Renal cortical epithelial cell (primary cell): ENCODE data around the gene GPR137B. TPM values are rescaled to one million over a fixed set of nuclear protein-coding genes. Genes with fewer than 3 reads are reported as not detected.
A peak's percentile ranks its signal among the peaks of the same experiment; 100 is the strongest.

Experiments
- DNase-seq: peaks from one replicate; pipeline ENCODE4 v3.0.0-alpha.2; 2011; ENCODE audit warnings: low read depth
- total RNA-seq: library from RNA; depleted of rRNA; stranded (reverse); fragments of >200 nt; gene quantifications from 2 replicates; pipeline ENCODE4 v1.2.3, GENCODE V29; 2014

The GPR137B gene
- total RNA-seq, result 10.2 and 12.2 TPM in 2 replicates

GRCh38 chr1:236142253-236143103 lies at the start of gene GPR137B:
Gene GPR137B, plus strand, starts transcription at chr1:236142539. Its CDS starts 84 bp downstream, at chr1:236142623.
- no peak for DNase-seq

GRCh38 chr1:236092899-236093298 lies 49.4 kb upstream of the GPR137B start:
- DNase-seq, result no peak

- DNase-seq, result no peak
Measured at GRCh38 chr1:236095705-236096520, 46.4 kb upstream of the GPR137B start.

- peak; percentile 63 for DNase-seq
Measured at GRCh38 chr1:236096660-236097482, 45.5 kb upstream of the GPR137B start.

GRCh38 chr1:236098267-236098666 lies 44.1 kb upstream of the GPR137B start:
- no peak for DNase-seq

- DNase-seq, result no peak
Measured at GRCh38 chr1:236099355-236099974, 42.9 kb upstream of the GPR137B start.

- no peak for DNase-seq
Measured at GRCh38 chr1:236100799-236101198, 41.5 kb upstream of the GPR137B start.

GRCh38 chr1:236101233-236102200 lies 40.8 kb upstream of the GPR137B start:
- no peak for DNase-seq

- no peak for DNase-seq
Measured at GRCh38 chr1:236102611-236103010, 39.7 kb upstream of the GPR137B start.

GRCh38 chr1:236103059-236103458 lies 39.3 kb upstream of the GPR137B start:
- DNase-seq, result no peak

GRCh38 chr1:236103646-236104218 lies 38.6 kb upstream of the GPR137B start:
- peak; percentile 33 for DNase-seq

GRCh38 chr1:236107121-236107907 lies 35.0 kb upstream of the GPR137B start:
- DNase-seq, result no peak

GRCh38 chr1:236108027-236108648 lies 34.2 kb upstream of the GPR137B start:
- peak; percentile 20 for DNase-seq

GRCh38 chr1:236110137-236110536 lies 32.2 kb upstream of the GPR137B start:
- no peak for DNase-seq

- DNase-seq, result no peak
Measured at GRCh38 chr1:236111527-236112331, 30.6 kb upstream of the GPR137B start.

GRCh38 chr1:236112332-236112627 lies 30.1 kb upstream of the GPR137B start:
- no peak for DNase-seq

- DNase-seq, result no peak
Measured at GRCh38 chr1:236113324-236114032, 28.9 kb upstream of the GPR137B start.
